MM.1S (cell line): Measurements from ENCODE around the gene AQP1.

Source experiments
- EZH2 ChIP-seq: fragments of 300-600 bp; sonication (generic); optimal IDR thresholded peaks from 2 replicates; pipeline ENCODE3; 2017; ENCODE audit warnings: low read depth, mild to moderate bottlenecking, antibody characterized with exemption, low read length, mixed read lengths
- EZH2phosphoT487 ChIP-seq: fragments of 300-600 bp; sonication (generic); IDR thresholded peaks from 2 replicates; pipeline ENCODE4 v1.6.1; 2018; ENCODE audit warnings: antibody characterized with exemption, low read length
- TF ChIP-seq, protein P1 (sequence below): fragments of 300-600 bp; sonication (generic); IDR thresholded peaks from 2 replicates; pipeline ENCODE4 v1.5.1; 2016; ENCODE audit warnings: antibody characterized with exemption, low read length, mixed read lengths

- TF ChIP-seq, protein P1, sequence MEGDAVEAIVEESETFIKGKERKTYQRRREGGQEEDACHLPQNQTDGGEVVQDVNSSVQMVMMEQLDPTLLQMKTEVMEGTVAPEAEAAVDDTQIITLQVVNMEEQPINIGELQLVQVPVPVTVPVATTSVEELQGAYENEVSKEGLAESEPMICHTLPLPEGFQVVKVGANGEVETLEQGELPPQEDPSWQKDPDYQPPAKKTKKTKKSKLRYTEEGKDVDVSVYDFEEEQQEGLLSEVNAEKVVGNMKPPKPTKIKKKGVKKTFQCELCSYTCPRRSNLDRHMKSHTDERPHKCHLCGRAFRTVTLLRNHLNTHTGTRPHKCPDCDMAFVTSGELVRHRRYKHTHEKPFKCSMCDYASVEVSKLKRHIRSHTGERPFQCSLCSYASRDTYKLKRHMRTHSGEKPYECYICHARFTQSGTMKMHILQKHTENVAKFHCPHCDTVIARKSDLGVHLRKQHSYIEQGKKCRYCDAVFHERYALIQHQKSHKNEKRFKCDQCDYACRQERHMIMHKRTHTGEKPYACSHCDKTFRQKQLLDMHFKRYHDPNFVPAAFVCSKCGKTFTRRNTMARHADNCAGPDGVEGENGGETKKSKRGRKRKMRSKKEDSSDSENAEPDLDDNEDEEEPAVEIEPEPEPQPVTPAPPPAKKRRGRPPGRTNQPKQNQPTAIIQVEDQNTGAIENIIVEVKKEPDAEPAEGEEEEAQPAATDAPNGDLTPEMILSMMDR: no peak
- no peak for TF ChIP-seq EZH2
- TF ChIP-seq EZH2phosphoT487: no peak
These were observed 59.0 kb downstream of the AQP1 start for GRCh38 chr7:30970594-30971094.
